Measurements from ENCODE around the gene KCNE3.

DNA sequence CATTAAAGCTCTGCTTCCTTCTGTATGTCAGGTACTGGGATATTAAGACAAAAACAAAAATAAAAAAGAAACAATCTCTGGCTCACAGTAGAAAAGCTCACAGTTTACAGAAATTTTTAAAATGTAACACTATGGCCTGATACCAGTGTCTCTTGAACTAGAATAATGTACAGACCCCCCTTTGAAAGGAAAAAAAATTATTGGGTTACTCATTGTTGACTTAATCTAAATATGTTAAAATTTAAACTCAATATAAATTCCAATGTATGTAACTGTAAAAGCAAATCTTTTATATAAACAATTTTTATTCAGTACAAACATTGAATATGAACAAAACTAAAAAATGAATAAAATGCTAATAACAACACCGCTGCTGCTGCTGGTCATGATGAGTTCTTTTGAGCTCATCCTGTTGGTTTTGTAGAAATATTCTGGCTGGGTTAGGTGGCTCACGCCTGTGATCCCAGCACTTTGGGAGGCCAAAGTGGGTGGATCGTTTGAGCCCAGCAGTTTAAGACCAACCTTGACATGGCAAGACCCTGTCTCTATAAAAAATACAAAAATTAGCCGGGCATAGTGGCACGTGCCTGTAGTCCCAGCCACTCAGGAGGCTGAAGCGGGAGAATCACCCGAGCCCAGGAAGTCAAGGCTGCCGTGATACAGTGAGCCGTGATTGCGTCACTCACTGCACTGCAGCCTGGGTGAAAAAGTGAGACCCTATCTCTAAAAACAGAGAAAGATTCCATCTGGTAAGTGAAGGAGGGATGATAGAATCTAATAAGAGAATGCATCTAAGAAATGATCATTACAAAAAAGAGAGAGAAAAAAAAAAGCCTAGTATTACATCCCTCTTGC lies 11.8 kb upstream of the KCNE3 start:
- TF ChIP-seq, protein P1, sequence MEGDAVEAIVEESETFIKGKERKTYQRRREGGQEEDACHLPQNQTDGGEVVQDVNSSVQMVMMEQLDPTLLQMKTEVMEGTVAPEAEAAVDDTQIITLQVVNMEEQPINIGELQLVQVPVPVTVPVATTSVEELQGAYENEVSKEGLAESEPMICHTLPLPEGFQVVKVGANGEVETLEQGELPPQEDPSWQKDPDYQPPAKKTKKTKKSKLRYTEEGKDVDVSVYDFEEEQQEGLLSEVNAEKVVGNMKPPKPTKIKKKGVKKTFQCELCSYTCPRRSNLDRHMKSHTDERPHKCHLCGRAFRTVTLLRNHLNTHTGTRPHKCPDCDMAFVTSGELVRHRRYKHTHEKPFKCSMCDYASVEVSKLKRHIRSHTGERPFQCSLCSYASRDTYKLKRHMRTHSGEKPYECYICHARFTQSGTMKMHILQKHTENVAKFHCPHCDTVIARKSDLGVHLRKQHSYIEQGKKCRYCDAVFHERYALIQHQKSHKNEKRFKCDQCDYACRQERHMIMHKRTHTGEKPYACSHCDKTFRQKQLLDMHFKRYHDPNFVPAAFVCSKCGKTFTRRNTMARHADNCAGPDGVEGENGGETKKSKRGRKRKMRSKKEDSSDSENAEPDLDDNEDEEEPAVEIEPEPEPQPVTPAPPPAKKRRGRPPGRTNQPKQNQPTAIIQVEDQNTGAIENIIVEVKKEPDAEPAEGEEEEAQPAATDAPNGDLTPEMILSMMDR (IDR thresholded peaks at IDR 0.05; ENCODE audit: low read depth, low read length) = no peak
- TF ChIP-seq POLR2A (IDR thresholded peaks at IDR 0.05; ENCODE audit: extremely low read depth, insufficient read length) = no peak

All from NB4 (cell line).